Measurements from ENCODE around the gene NPDC1.

The NPDC1 gene

DNA sequence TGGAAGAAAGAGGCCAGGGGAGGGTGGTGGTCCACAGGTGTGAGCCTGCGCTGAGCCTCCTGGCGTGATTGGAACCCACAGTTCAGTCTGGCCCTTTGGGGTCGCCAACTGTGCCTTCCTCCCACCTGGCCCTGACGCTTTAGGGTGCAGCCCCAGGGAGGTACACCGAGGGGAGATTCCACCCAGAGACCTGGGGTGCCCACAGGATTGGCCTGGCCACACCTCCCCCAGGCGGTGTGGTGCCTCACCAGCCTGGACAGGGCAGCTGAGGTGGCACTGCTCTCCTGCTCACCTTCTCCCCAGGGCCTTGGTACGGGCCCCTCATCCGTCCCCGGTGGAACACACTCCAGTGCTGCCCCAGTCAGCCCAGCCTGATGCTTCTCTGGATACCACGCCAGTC, 48.6 kb downstream of the NPDC1 start:
- Histone ChIP-seq H3K9me3 (replicated peaks; ENCODE audit: insufficient read depth, low read length) (no peaks in the 10 kb centered on the region), H2AFZ (ENCODE audit: low read length) (no peak overlapping the region), H3F3A (ENCODE audit: insufficient read depth, low read length) (peaks cover 2% of the 10 kb centered on the region), H3K36me3 (replicated peaks; ENCODE audit: insufficient read depth, low read length) (no peaks in the 10 kb centered on the region), H3K79me2 (ENCODE audit: low read length) (no peaks in the 10 kb centered on the region), H3K9me2 (replicated peaks; ENCODE audit: insufficient read depth, low read length) (no peaks in the 10 kb centered on the region), H4K20me1 (ENCODE audit: insufficient read depth, low read length) (no peaks in the 10 kb centered on the region), H3K4me3 (ENCODE audit: low read length) (no peak overlapping the region), H3K27me3 (replicated peaks; ENCODE audit: insufficient read depth, low read length) (peaks cover 36% of the 10 kb centered on the region), H3K27ac (ENCODE audit: low read length) (no peak overlapping the region), H3K4me2 (ENCODE audit: low read depth, low read length) (no peak overlapping the region), H3K9ac (ENCODE audit: low read length) (no peak overlapping the region), H3K4me1 (ENCODE audit: low read length) (peaks cover 2% of the 10 kb centered on the region; the same call in 1 of the 2 replicates)
- no peak for DNase-seq
- TF ChIP-seq, protein P1, sequence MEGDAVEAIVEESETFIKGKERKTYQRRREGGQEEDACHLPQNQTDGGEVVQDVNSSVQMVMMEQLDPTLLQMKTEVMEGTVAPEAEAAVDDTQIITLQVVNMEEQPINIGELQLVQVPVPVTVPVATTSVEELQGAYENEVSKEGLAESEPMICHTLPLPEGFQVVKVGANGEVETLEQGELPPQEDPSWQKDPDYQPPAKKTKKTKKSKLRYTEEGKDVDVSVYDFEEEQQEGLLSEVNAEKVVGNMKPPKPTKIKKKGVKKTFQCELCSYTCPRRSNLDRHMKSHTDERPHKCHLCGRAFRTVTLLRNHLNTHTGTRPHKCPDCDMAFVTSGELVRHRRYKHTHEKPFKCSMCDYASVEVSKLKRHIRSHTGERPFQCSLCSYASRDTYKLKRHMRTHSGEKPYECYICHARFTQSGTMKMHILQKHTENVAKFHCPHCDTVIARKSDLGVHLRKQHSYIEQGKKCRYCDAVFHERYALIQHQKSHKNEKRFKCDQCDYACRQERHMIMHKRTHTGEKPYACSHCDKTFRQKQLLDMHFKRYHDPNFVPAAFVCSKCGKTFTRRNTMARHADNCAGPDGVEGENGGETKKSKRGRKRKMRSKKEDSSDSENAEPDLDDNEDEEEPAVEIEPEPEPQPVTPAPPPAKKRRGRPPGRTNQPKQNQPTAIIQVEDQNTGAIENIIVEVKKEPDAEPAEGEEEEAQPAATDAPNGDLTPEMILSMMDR (IDR thresholded peaks at IDR 0.05; ENCODE audit: low read length): no peak
- TF ChIP-seq EZH2phosphoT487 (IDR thresholded peaks at IDR 0.05; ENCODE audit: low read length) (no peak), EZH2 (optimal IDR thresholded peaks at IDR 0.05; ENCODE audit: low read depth, low read length) (no peak)

DNA sequence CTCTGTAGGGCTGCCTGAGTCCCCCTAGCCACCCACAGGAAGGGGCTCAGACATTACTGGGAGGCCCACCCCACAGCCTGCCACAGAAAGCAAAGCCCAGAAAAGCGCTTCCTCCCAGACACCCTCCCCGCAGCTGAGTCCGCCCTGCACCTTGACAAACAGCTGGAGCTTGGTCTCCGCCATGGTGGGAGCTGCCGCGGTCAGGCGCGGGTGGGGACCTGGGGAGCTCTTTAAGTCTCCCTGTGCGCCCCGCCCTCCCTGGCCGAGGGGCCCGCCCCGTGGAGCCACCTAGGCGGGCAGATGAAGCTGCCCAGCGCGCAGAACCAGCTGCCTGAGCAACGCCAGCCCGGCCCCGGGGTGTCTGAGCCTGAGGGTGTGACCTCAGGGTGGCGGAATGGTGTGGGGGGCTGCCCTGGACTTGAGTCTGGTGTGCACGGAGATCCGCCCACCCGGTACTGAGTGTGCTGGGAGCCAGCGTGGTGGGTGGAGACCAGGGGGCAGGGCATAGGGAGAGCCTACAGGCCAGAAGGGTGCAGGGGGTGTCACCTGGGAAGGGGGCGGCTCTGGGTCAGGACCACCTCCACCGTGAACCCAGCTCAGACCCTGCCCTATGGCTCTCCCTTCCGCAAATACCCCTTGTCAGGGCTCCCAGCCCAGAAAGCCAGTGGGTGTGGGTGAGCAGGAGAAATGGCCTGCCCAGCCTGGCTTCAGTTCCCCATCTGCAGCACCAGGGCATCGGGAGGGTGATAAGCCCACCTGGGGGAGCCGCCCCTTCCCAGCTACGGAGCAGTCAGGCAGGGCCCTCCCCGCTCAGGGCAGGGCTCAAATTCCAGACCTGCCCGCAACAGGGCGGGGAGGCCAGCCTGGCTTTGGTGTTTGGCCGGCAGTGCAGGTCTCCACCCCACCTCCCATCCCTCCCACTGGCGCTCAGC, 49.4 kb downstream of the NPDC1 start, which contains the start of gene CLIC3:
Gene CLIC3, minus strand, starts transcription at position 208 of the 932 bp plus-strand sequence. Its CDS starts 25 bp downstream, at position 183.
- Histone ChIP-seq H3K4me1 (ENCODE audit: low read length) (peaks cover 2% of the 10 kb centered on the region; the same call in 1 of the 2 replicates), H3K4me3 (ENCODE audit: low read length) (no peak within 1 kb of the TSS), H3K79me2 (ENCODE audit: low read length) (no peaks in the 10 kb centered on the region), H4K20me1 (ENCODE audit: insufficient read depth, low read length) (no peaks in the 10 kb centered on the region), H3K9ac (ENCODE audit: low read length) (no peak within 1 kb of the TSS), H2AFZ (ENCODE audit: low read length) (no peak within 1 kb of the TSS), H3K27me3 (replicated peaks; ENCODE audit: insufficient read depth, low read length) (peaks cover 28% of the 10 kb centered on the region), H3F3A (ENCODE audit: insufficient read depth, low read length) (peaks cover 2% of the 10 kb centered on the region), H3K9me3 (replicated peaks; ENCODE audit: insufficient read depth, low read length) (no peaks in the 10 kb centered on the region), H3K9me2 (replicated peaks; ENCODE audit: insufficient read depth, low read length) (no peaks in the 10 kb centered on the region), H3K4me2 (ENCODE audit: low read depth, low read length) (no peak within 1 kb of the TSS), H3K36me3 (replicated peaks; ENCODE audit: insufficient read depth, low read length) (no peaks in the 10 kb centered on the region), H3K27ac (ENCODE audit: low read length) (no peak within 1 kb of the TSS)
- no peak for DNase-seq
- TF ChIP-seq, protein P1 (IDR thresholded peaks at IDR 0.05; ENCODE audit: low read length): no peak
- TF ChIP-seq EZH2 (optimal IDR thresholded peaks at IDR 0.05; ENCODE audit: low read depth, low read length) (no peak), EZH2phosphoT487 (IDR thresholded peaks at IDR 0.05; ENCODE audit: low read length) (no peak)

DNA sequence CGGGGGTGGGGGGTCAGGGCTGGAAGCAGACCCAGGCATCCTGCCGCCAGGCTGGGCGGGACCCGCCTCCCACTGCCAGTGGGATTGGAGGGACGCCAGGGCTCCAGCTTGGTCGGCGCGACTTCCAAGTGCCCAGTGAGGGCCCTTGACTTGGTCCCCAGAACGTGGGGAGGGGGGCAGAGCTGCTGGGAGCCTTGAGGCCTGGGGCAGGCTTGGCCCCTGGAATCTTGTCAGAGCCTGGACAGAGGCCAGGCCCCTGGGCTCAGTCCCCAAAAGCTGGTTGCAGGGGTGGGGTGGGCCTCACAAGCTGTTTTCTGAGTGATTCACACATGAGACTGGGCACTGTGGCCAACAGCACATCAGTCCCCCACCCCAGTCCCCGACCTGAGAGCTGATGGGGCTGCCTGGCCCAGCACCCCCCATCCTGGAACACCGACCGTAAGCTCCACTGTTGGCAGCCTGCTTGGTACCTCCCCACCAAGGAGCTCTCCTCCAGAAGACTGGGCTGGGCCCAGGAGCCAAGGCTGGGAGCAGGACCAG, 50.1 kb downstream of the NPDC1 start:
- Histone ChIP-seq H3K9me2 (replicated peaks; ENCODE audit: insufficient read depth, low read length) (no peaks in the 10 kb centered on the region), H3F3A (ENCODE audit: insufficient read depth, low read length) (peaks cover 2% of the 10 kb centered on the region), H3K9ac (ENCODE audit: low read length) (no peak overlapping the region), H3K4me2 (ENCODE audit: low read depth, low read length) (no peak overlapping the region), H3K4me3 (ENCODE audit: low read length) (no peak overlapping the region), H3K36me3 (replicated peaks; ENCODE audit: insufficient read depth, low read length) (no peaks in the 10 kb centered on the region), H3K79me2 (ENCODE audit: low read length) (no peaks in the 10 kb centered on the region), H3K9me3 (replicated peaks; ENCODE audit: insufficient read depth, low read length) (no peaks in the 10 kb centered on the region), H4K20me1 (ENCODE audit: insufficient read depth, low read length) (no peaks in the 10 kb centered on the region), H3K27me3 (replicated peaks; ENCODE audit: insufficient read depth, low read length) (peaks cover 30% of the 10 kb centered on the region), H2AFZ (ENCODE audit: low read length) (no peak overlapping the region), H3K27ac (ENCODE audit: low read length) (no peak overlapping the region), H3K4me1 (ENCODE audit: low read length) (no peaks in the 10 kb centered on the region)
- no peak for TF ChIP-seq EZH2 (optimal IDR thresholded peaks at IDR 0.05; ENCODE audit: low read depth, low read length)
- TF ChIP-seq, protein P1 (IDR thresholded peaks at IDR 0.05; ENCODE audit: low read length): no peak
- no peak for TF ChIP-seq EZH2phosphoT487 (IDR thresholded peaks at IDR 0.05; ENCODE audit: low read length)
- no peak for DNase-seq
